GM11168 (cell line): ENCODE results near the gene MEF2C.
"Not testable (repeated sequence)": the region's sequence is repeated elsewhere in the genome, so short reads cannot be mapped to it uniquely, and the experiment has no call there.

Source experiments
- in situ Hi-C: fragments of 300-500 bp; cut with MboI; formaldehyde crosslinking; loops from one replicate; pipeline ENCODE4 v1.12.0; 2022; ENCODE audit warnings: low sequenced_read_pairs; ENCODE audit not compliant: unreplicated experiment

MEF2C gene

DNA sequence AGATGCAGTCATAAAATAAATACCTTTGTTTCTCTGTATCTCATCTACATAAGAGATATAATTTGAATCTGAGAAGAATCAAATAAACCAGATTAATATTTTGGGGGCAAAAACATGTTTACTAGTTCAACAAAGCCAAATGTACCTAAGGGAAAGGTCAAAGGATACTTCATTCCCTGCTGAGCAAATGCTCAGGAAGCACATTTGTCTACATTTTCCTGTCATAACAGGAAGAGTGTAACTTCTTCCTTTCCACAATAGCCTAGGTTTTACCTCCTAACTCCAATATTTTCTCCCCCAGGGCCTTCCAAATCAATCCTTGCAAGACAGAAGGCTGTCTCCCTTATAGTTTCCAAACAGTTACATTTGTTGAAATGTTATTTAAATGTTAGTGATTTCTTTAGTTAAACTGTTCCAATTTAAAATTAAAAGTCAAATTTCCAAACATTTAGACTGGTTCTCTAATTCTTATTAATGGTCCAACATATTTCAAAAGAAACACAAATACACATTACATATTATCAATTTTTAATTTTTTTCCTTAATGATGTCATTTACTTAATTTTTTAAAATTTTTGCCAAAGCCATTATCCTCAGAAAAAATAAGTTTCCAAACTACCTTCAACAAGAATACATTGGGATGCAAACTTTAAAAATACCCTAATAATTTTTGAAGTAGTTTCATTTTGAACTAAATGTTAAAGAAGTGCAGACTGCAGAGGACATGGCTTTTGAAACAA, 67.8 kb downstream of the MEF2C start:
- in situ Hi-C loops = no loop called here

DNA sequence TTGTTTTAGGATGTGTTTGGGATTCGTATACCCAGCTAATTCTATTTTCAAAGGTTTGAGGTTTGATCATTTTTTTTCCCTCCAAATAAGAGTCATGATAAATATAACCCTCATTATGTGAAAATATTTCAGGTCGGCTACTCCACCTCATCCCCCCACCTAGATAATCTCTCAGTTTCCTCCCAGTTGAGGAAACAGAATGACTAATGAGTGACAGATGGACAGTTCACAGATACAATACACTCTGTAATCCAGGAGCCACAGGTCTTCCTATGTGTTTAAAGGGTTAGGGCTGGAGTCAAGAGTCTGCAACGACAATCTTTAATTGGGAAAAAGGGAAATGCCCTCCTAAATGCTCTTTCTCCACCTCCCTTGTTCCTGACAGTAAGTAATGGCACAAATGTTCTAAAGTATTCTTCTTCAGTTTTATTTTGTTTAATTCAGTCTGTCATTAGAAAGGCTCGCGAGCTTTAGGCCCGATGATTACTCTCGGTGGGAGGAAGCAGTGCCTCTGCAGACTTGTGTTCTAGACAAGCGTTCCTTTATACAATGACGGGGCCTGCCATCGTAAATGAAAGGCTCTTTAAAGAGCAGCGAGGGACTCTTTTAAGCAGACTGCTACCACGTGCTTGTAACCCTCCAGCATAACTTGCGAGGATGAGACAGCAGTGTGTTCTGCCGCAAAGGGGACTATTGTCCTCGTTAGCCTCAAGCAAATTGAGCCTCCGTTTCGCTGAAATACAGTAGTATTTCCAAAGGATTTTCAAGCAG, 69.0 kb downstream of the MEF2C start:
- in situ Hi-C loops = no loop called here

DNA sequence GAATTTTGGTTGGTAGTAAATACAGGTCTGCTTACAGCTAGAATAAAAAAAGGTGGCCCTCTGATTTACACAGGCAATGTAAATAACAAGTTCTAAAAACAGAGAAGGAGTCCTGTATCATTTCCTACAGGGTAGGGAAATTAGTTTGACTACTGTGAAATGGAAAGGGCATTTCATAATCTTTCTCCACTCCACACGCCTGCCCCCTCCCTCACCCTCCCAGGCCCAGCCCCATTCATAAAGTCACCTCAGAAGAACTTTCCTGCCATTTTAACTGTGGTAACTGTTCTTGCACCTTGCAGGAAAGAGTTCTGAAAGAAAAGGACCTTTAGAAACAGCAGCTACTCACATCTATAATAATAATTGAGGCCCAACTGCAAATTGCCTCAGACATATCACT, 69.7 kb downstream of the MEF2C start:
- in situ Hi-C loops = no loop called here

DNA sequence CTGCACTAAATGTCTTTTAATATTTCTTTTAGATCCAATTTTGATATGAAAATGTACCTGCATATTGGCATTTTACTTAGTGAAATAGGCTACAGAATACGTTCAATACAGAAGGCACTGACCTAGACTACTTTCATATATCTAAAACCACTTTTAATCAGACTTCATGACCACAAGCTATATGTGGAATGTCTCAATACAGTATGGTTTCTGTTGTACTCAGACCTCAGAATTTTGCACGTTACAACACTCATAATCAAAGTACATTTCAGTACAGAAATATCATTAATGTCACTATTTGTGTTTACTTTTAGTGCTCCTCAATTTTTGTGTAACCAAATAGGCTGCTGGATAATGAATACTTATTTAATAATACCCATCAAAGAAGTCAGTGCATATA, 74.8 kb downstream of the MEF2C start:
- in situ Hi-C loops = no loop called here

DNA sequence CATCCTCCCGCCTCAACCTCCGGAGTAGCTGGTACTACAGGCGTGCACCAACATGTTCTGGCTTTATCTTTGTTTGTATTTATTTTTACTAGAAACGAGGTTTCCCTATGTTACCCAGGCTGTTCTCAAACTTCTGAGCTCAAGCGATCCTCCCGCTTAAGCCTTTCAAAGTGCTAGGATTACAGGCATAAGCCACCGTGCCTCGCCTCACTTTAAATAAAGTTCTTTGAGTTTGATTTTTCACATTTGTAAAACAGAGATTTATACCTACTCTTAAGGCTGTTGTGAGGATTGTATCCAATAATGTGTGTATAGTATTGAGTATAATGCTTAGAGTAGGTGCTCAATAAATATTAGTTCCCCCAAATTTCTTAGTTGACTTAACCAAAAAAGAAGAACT, 75.7 kb downstream of the MEF2C start:
- in situ Hi-C loops = no loop called here

DNA sequence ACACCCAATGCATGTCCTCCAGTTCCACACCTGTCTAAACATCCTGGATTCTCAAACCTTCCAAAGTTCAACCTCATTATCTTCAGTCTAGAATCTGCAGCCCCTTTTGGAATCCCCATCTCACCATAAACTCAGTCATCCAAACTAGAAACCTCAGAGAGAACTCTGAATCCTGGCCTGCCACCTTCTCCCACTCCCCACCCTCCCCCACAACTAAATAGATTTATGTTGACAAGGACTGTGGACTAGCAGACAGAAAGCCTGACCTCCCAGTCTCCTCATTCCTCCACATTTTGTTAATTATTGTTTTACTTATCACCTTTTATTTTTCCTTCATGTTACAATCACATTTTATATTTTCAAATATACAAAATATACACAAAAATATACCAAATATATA, 76.6 kb downstream of the MEF2C start:
- in situ Hi-C loops = no loop called here

DNA sequence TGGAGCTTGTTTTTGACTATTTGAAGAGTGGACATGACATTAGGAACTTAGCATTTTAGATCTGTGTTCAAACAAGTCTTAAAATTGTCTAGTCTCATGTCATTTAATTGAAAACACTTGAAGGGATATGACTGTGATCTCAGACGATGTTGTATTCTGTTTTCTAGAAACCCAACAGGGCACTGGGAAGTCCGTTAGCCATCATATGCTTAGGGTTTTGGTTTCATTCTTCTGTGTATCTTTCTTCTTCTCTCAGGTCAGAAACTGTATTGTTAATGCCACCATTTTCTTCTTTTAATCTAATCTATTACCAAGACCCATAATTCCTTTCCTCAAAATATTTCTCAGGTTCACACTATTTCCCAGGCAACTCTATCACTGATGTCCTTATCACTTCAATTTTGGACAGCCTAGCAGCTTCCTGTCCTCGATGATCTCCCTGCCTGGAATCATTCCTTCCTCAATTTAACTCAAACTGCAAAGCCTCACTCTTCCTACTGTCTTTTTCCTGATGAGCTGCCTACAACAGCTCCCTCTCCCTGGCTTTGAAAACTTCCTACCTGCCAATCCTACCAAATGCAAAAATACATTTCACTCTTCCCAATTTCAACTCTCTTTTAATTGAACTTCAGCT, 77.7 kb downstream of the MEF2C start:
- in situ Hi-C loops = no loop called here

DNA sequence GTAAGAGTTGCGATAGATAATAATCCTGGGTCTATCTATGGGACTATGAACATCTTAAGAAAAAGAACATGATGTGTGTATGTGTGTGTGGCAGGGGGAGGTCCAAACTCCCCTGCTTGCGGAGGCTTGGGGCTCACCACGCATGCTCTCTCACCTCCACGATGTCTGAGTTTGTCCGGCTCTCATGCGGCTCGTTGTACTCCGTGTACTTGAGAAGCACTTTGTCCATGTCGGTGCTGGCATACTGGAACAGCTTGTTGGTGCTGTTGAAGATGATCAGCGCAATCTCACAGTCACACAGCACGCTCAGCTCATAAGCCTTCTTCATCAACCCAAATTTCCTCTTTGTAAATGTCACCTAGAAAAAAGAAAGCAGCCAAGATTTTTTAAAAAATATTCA, 78.5 kb downstream of the MEF2C start:
- in situ Hi-C loops = no loop called here

DNA sequence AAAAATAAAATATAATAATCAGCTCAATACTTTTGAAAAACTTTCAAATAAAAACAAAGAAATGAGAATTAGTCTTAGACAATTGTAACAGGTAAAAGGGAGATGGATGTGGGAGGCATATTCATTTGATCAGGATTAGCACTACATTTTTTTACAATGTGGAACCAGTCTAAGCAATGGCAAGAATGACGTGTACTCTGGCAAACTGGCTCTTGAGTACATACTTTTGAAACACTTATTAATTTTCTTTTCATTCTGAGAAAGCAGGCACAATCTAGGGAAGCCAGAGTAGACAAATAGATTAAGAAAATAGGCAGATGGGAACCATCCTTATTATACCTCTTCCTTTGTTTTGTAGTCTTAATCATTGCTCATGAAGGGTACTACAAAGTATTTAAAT, 79.7 kb downstream of the MEF2C start:
- in situ Hi-C loops = no loop called here

DNA sequence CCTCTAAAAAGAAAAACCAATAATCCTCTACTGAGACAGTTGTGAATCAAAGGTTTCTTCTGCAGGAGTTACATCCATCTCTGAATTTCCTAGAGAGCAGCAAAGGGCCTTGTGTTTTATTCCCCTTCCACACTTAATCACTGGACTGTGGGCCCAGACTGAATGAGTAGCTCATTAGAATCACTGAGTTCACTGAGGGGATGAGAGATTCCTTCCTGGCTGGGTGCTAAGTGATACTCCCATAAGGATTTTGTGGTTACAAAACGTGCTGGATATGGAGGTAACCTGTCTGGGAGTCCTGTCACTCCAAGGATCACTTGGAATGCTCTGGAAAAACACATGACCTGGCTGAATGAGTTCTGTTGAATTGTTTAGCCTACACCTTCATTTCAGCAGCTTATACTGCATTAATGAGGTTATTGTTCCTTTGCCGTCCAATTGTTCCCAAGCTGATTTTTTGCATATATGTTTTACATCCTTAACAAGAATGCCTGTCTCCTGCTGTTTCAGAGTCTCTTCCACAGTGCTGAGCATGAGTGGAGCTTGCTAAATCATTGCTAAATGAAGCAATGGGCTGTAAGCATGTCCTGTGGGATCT, 82.9 kb downstream of the MEF2C start:
- in situ Hi-C loops = no loop called here

DNA sequence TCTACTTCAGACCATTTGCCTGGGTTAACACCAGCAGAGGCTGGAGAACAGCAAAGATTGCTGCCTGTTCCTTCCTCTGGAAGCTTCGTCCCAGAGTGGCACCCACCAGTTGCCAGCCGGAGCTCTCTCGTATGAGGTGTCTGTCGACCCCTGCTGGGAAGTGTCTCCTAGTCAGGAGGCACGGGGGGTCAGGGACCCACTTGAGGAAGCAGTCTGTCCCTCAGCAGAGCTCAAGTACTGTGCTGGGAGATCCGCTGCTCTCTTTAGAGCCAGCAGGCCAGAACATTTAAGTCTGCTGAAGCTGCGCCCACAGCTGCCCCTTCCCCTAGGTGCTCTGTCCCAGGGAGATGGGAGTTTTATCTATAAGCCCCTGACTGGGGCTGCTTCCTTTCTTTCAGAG, 84.1 kb downstream of the MEF2C start:
- in situ Hi-C loops = not testable (repeated sequence)

DNA sequence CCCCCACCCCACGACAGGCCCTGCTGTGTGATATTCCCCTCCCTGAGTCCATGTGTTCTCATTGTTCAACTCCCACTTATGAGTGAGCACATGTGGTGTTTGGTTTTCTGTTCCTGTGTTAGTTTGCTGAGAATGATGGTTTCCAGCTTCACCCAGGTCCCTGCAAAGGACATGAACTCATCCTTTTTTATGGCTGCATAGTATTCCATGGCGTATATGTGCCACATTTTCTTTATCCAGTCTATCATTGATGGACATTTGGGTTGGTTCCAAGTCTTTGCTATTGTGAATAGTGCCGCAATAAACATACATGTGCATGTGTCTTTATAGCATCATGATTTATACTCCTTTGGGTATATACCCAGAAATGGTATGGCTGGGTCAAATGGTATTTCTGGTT, 89.2 kb downstream of the MEF2C start:
- in situ Hi-C loops = not testable (repeated sequence)

DNA sequence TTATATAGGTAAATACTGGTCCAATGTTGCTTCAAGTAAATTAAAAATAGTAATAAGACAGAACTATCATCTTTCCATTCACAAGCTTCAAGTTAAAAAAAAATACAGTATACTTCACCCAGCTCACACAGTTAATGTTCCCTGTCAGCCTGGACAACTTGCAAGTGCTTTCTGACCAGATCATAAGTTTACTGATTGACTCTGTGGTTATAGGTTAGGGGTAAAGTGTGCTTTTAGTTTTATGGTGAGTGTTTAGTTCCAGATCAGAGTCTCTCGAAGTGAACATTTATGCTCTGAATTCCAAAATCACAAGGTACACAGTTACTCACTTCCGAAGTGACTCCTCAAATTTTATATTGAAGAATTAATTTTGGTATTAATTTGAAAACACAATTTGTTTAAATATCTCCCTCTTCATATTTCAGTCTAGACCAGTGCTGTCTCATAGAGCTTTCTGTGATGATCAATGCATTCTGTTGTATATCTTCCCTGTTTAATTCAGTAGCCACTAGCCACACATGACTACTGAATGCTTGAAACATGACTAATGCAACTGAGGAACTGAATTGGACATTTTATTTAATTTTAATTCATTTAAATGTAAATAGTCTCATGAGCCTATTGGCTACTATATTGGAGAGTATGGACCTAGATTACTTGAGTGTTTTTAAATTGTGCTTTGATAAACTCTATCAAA, 90.7 kb downstream of the MEF2C start:
- in situ Hi-C loops = no loop called here

DNA sequence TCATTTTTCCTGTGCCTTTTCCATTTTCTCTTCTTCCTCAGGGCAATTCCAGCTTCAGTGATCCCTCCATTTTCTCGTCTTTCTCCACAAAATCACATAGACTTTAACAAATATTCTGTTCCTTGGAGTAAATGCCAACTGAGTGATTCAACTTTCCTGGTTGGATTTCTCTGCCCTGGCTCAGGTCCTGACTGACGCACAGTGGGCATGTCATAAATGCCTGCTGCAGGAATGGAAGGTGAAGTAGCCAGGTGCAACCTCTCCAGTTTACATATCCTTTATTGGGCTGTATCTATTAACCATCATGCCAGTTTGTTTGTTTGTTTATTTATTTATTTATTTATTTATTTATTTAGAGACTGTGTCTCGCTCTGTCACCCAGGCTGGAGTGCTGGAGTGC, 95.1 kb downstream of the MEF2C start:
- in situ Hi-C loops = no loop called here

DNA sequence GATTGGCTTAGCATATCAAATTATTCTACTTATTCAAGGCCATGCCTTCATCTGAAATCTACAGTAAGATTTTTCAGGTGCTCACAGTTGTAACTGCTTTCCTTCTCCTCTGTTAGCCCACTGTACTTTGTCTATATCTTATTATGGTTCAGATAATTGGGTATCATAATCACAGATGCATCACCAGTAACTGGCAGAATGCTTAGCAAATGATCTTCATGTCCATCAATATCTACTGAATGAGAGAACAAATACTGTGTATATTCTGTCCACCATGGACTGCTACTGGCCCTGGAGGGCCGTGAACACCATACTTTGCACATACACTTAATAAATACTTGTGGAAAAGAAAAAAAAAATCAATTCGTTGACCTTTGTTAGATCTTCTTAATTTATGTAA, 96.2 kb downstream of the MEF2C start:
- in situ Hi-C loops = no loop called here

DNA sequence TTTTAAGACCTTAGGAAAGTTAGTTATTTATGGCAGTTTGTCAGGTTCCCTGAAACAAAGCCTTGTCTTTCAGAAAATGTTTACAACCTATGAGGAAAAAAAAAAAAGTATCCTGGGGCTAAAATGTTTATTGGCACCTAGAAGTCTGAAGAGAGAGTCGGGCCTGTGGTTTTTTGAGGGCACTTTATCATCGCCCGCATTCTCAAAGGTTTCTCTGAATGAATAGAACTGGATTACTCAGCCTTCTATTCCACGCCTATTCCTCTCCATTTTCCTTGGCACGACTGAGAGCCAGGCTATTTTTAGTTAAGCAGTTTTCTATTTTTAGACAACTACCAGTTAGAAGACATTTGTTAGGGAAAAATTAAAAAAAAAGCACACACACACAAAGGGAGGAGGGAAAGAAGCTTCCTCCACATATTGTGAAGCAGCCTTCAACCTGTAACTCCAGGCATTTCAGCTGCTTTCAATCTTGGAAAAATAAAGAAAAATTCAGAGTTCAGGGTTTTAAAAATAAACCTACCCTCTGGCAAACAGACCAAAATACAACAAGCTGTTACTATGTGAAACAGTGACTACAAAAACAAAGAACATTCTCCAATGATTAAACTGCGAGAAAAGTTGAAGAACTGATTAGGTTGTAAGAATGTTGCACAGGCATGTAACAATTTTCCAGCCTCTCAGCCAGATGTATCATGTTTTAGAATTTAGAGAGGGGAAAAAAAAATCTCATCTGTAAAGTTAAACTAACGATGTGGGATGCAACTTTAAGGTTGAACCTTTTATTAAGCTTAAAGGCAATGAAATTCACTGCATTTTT, 97.0 kb downstream of the MEF2C start:
- in situ Hi-C loops = no loop called here

DNA sequence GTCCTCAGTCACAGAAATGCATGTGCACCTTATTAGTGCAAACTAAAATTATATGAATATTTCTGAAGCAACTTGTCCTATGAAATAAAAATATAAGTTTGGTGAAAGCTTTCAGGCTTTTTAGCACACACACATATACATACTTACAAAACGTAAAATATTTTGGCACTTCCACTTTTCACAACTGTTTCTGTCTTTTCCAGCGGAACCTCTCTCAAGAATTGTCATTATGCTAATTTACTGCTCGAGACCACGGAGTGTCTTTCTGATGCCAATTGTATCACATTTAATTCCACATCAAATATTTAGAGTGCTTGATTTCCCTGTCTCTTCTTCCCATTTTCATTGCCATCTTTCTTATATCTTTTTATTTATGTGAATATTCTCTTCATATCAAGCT, 100.4 kb downstream of the MEF2C start:
- in situ Hi-C loops = no loop called here

DNA sequence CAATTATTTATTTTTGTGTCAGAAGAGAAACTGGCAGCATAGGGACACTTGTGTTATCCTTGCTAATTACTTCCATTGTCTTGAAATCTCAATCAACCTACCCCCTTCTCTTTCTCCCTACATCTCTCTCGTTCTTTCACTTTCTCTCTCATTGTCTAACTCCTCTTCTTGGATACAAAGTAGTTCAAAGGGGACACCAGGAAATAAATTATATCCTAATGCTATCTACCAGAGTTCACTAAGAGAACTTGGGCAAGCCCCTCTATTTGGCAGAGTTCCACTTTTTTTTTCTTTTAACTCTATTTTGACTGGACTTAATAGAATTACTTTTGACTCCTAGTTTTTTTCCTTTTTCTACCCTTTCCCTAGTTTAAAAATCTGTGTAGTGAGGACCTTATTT, 102.2 kb downstream of the MEF2C start:
- in situ Hi-C loops = no loop called here

DNA sequence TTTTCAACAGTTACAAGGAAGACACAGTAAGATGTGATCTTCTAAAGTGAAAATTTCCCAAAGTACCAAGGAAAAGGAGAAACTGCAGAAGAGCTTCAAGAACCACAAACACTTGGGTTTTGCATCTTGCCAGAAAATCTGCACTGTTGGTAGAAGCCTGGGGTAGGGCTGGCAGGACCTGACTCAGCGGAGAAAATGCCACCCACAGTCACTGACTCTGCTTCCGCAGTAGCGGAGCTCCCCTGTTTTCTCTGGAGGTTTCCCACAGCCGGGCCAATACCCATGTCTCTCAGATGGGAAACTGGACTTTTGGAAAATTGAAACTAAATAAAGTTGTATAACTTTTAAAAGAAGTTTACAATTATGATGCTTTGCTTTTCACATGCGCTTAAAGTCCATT, 104.2 kb downstream of the MEF2C start:
- in situ Hi-C loops = no loop called here

DNA sequence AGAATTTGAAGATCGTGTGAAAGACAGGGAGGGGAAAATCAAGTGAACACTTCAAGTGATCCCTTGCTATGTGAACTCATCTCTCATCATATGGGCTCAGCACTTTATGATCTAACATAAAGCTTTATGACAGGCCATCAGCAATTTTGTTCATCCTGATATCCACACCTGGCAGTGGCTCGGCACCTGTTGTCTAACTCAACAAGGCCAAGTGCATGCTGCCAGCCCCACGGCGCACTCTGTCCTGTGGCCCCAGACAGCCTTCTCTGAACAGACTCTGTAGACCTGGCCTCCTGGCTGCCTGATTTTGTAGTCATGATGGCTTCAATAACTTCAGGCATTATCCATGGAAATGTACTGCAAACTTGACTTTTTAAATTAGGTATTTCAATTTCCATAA, 106.3 kb downstream of the MEF2C start:
- in situ Hi-C loops = no loop called here
